SHP77 (cell line): ENCODE data around the gene SLIT1.

Source experiments
- DNase-seq, 2 experiments: peaks; one replicate each; lab custom pipeline; 2025; lab: John Stamatoyannopoulos, UW

The SLIT1 gene

GRCh38 chr10:97000487-97001182 is 185.1 kb downstream of the SLIT1 start:
- peak in 1 of 2 experiments; percentile 29 for DNase-seq

GRCh38 chr10:96999987-97000386 is 185.8 kb downstream of the SLIT1 start:
- no peak for DNase-seq

- no peak for DNase-seq
Measured at GRCh38 chr10:96999337-96999736, 186.4 kb downstream of the SLIT1 start.

- no peak for DNase-seq
Measured at GRCh38 chr10:96998329-96998888, 187.3 kb downstream of the SLIT1 start.

GRCh38 chr10:96996275-96996965 is 189.3 kb downstream of the SLIT1 start:
- no peak for DNase-seq

GRCh38 chr10:96995851-96996250 is 189.9 kb downstream of the SLIT1 start:
- no peak for DNase-seq

GRCh38 chr10:96992721-96993120 is 193.0 kb downstream of the SLIT1 start:
- DNase-seq = no peak

GRCh38 chr10:96991313-96991841 is 194.4 kb downstream of the SLIT1 start:
- DNase-seq = no peak

GRCh38 chr10:96988426-96988825 is 197.3 kb downstream of the SLIT1 start:
- DNase-seq = no peak

GRCh38 chr10:96987842-96988175 is 197.9 kb downstream of the SLIT1 start:
- DNase-seq = no peak

- DNase-seq = no peak
Measured at GRCh38 chr10:96987141-96987841, 198.5 kb downstream of the SLIT1 start.

- no peak for DNase-seq
Measured at GRCh38 chr10:96986200-96986856, 199.4 kb downstream of the SLIT1 start.

GRCh38 chr10:96984541-96985131 is 201.1 kb downstream of the SLIT1 start:
- DNase-seq = no peak

- DNase-seq = no peak
Measured at GRCh38 chr10:96982149-96982930, 203.4 kb downstream of the SLIT1 start.

GRCh38 chr10:96978621-96979154 is 207.1 kb downstream of the SLIT1 start:
- DNase-seq = no peak

- DNase-seq = no peak
Measured at GRCh38 chr10:96975136-96975535, 210.6 kb downstream of the SLIT1 start.

GRCh38 chr10:96973809-96974747 is 211.7 kb downstream of the SLIT1 start:
- DNase-seq = no peak

- no peak for DNase-seq
Measured at GRCh38 chr10:96972264-96972663, 213.5 kb downstream of the SLIT1 start.

- no peak for DNase-seq
Measured at GRCh38 chr10:96971324-96971723, 214.4 kb downstream of the SLIT1 start.
